GM12801 (cell line): ENCODE measurements around the gene ALG14.

Source experiments
- TF ChIP-seq, protein P1 (sequence below): IDR thresholded peaks from one replicate; pipeline ENCODE4 v1.5.1; 2011; ENCODE audit warnings: control low read depth; ENCODE audit not compliant: insufficient read length; ENCODE audit errors: extremely low read depth

Gene ALG14

GRCh38 chr1:95004013-95004412 lies 68.7 kb downstream of the ALG14 start:
- TF ChIP-seq, protein P1, sequence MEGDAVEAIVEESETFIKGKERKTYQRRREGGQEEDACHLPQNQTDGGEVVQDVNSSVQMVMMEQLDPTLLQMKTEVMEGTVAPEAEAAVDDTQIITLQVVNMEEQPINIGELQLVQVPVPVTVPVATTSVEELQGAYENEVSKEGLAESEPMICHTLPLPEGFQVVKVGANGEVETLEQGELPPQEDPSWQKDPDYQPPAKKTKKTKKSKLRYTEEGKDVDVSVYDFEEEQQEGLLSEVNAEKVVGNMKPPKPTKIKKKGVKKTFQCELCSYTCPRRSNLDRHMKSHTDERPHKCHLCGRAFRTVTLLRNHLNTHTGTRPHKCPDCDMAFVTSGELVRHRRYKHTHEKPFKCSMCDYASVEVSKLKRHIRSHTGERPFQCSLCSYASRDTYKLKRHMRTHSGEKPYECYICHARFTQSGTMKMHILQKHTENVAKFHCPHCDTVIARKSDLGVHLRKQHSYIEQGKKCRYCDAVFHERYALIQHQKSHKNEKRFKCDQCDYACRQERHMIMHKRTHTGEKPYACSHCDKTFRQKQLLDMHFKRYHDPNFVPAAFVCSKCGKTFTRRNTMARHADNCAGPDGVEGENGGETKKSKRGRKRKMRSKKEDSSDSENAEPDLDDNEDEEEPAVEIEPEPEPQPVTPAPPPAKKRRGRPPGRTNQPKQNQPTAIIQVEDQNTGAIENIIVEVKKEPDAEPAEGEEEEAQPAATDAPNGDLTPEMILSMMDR, result no peak

DNA sequence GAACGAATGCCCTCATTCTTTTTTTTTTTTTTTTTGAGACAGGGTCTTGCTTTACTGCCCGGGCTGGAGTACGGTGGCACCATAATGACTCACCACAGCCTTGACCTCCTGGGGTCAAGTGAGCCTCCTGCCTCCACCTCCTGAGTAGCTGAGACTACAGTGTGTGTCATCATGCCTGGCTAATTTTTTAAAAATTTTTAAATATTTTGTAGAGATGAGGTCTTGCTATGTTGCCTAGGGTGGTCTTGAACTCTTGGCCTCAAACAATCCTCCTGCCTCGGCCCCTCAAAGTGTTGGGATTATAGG lies 69.4 kb downstream of the ALG14 start:
- TF ChIP-seq, protein P1, result no peak

- TF ChIP-seq, protein P1, result no peak
These were observed 70.0 kb downstream of the ALG14 start for GRCh38 chr1:95002540-95003432.

GRCh38 chr1:95002164-95002539 lies 70.6 kb downstream of the ALG14 start:
- TF ChIP-seq, protein P1, result no peak

GRCh38 chr1:94999456-95000131 lies 73.2 kb downstream of the ALG14 start:
- TF ChIP-seq, protein P1, result no peak

DNA sequence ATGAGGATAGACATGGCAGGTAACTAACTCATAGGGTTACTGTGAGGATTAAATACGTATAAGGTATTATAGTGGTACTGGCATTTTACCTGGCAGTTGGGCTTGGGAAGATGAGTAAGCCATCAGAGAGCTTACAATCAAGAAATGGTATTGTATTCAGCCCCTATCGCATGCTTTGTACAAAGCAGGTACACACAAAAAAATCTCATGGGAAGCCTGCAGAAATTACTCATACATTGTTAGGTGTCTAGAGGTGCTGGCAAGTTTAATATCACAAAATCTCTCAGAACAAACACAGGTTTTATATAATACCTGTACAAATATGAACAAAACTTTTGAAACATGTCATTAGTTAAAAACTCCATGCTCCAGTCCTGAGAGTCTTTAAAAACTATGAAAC lies 74.0 kb downstream of the ALG14 start:
- TF ChIP-seq, protein P1, result no peak

DNA sequence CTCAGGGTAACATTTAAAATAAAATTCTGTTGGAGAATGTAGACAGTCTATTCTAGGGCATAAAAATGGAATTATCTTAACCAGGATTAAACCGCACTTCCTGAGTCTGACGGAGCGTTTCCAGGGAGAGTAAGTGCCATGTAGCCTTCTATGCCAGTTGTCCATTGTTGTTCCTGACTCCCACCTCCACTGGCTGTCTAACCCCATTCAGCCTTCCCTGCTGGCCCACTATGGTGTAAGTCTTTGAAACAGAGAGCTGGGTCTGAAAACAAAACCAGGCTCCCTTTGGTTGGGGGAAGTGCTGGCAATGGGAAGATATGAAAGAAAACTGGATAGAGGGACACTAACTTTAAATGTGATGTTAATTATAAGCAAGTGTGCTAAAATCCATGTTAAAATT lies 74.6 kb downstream of the ALG14 start:
- TF ChIP-seq, protein P1, result no peak
